DND-41 (cell line): ENCODE data around the gene DIS3L2.

Experiments used
- ATAC-seq: fragments of 200-7000 bp; cut with Tn5 transposase; 3 replicates; pipeline ENCODE4 v1.9.1; 2021; ENCODE audit warnings: low read depth; ENCODE audit not compliant: insufficient read depth
- DNase-seq: peaks from one replicate; pipeline ENCODE4 v3.0.0-alpha.2; 2020
- H2AFZ ChIP-seq: 2 replicates; pipeline ENCODE4 v1.6.0; 2012; ENCODE audit warnings: low read depth, low read length
- H3K27ac ChIP-seq: 2 replicates; pipeline ENCODE4 v1.5.1; 2012; ENCODE audit warnings: low read length, inconsistent platforms
- H3K27me3 ChIP-seq: fragments of 200-600 bp; sonication (generic); 2 replicates; pipeline ENCODE4 v1.6.0; 2012; ENCODE audit warnings: low read length, mild to moderate bottlenecking, inconsistent platforms; ENCODE audit not compliant: insufficient read depth, poor library complexity
- H3K36me3 ChIP-seq: 2 replicates; pipeline ENCODE4 v1.5.1; 2012; ENCODE audit warnings: low read length, inconsistent platforms; ENCODE audit not compliant: insufficient read depth
- H3K4me1 ChIP-seq: 2 replicates; pipeline ENCODE4 v1.5.1; 2012; ENCODE audit warnings: mild to moderate bottlenecking, low read length; ENCODE audit not compliant: insufficient read depth
- H3K4me2 ChIP-seq: 2 replicates; pipeline ENCODE4 v1.6.0; 2012; ENCODE audit warnings: mild to moderate bottlenecking, moderate library complexity, low read length, inconsistent platforms; ENCODE audit not compliant: insufficient read depth
- H3K4me3 ChIP-seq, 2 experiments: fragments of 200-600 bp in 1 of 2; shearing (Covaris generic) in 1 of 2; 2 replicates each; pipeline ENCODE4 v1.5.1; 2012 to 2016; ENCODE audit warnings: inconsistent platforms in 2 of 2, low read length in 2 of 2, mild to moderate bottlenecking in 2 of 2, low read depth in 1 of 2, moderate library complexity in 1 of 2
- H3K79me2 ChIP-seq: 2 replicates; pipeline ENCODE4 v1.6.0; 2012; ENCODE audit warnings: low read length, inconsistent platforms; ENCODE audit not compliant: insufficient read depth
- H3K9ac ChIP-seq: 2 replicates; pipeline ENCODE4 v1.6.0; 2012; ENCODE audit warnings: low read depth, mild to moderate bottlenecking, inconsistent platforms, low read length, moderate library complexity
- H3K9me3 ChIP-seq: 2 replicates; pipeline ENCODE4 v1.5.1; 2012; ENCODE audit warnings: low read length, moderate library complexity, mild to moderate bottlenecking, inconsistent platforms; ENCODE audit not compliant: insufficient read depth, severe bottlenecking
- H4K20me1 ChIP-seq: 2 replicates; pipeline ENCODE4 v1.6.0; 2012; ENCODE audit warnings: low read length; ENCODE audit not compliant: insufficient read depth
- EZH2 ChIP-seq: IDR thresholded peaks from 3 replicates; pipeline ENCODE4 v1.6.1; 2012; ENCODE audit warnings: borderline replicate concordance, low read depth, mild to moderate bottlenecking, moderate library complexity, low read length, inconsistent platforms; ENCODE audit not compliant: severe bottlenecking
- TF ChIP-seq, protein P1 (sequence below): IDR thresholded peaks from 2 replicates; pipeline ENCODE4 v1.5.1; 2012; ENCODE audit warnings: borderline replicate concordance, low read length, moderate library complexity, mild to moderate bottlenecking; ENCODE audit not compliant: poor library complexity, severe bottlenecking; ENCODE audit errors: extremely low read depth

DIS3L2 gene

DNA sequence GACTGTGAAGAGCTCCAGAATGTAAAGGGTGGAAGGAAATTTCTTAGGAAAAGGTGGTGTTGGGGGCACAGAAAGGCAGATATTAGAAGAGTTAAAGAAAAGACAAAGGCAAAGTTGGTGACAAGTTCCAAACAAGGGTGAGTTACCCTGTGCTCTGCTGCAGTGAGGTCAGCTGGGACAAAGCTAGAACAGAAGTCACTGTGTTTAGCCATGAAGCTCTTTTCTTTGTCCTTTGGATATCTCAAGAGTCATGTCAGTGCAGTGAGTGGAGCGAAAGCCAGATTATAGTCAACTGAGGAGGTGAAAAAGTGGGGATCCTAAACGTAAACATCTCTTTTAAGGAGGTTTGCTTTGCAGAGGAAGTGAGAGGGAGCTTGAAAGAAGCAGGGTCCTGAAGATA, 229.3 kb downstream of the DIS3L2 start:
- DNase-seq (no peak), ATAC-seq (no peak)
- Histone ChIP-seq H3K9ac (no peak overlapping the region), H3K4me2 (no peak overlapping the region), H3K27me3 (no peaks in the 10 kb centered on the region), H3K4me3 (no peak overlapping the region), H3K27ac (no peak overlapping the region), H3K79me2 (no peaks in the 10 kb centered on the region), H4K20me1 (no peaks in the 10 kb centered on the region), H3K4me1 (no peaks in the 10 kb centered on the region), H3K9me3 (peaks cover 5% of the 10 kb centered on the region), H3K36me3 (peaks cover 8% of the 10 kb centered on the region), H2AFZ (no peak overlapping the region)
- TF ChIP-seq EZH2 = no peak
- TF ChIP-seq, protein P1, sequence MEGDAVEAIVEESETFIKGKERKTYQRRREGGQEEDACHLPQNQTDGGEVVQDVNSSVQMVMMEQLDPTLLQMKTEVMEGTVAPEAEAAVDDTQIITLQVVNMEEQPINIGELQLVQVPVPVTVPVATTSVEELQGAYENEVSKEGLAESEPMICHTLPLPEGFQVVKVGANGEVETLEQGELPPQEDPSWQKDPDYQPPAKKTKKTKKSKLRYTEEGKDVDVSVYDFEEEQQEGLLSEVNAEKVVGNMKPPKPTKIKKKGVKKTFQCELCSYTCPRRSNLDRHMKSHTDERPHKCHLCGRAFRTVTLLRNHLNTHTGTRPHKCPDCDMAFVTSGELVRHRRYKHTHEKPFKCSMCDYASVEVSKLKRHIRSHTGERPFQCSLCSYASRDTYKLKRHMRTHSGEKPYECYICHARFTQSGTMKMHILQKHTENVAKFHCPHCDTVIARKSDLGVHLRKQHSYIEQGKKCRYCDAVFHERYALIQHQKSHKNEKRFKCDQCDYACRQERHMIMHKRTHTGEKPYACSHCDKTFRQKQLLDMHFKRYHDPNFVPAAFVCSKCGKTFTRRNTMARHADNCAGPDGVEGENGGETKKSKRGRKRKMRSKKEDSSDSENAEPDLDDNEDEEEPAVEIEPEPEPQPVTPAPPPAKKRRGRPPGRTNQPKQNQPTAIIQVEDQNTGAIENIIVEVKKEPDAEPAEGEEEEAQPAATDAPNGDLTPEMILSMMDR = no peak

DNA sequence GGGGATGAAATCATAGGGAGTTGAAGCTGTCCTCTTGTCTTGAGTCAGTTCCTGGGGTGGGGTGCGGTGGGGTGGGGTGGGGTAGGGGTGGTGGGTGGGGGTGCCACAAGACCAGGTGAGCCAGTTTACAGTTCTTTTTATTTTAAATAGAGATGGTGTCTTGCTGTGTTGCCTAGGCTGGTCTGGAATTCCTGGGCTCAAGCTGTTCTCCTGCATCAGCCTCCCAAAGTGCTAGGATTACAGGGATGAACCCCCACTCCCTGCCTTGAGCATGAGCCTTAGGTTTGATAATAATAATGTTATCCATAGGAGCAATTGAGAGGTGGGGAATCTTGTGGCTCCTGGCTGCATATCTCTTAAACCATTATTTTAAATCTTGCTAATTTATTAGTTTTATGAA, 234.0 kb downstream of the DIS3L2 start:
- Histone ChIP-seq H4K20me1 (no peaks in the 10 kb centered on the region), H3K27ac (no peak overlapping the region), H3K36me3 (peaks cover 16% of the 10 kb centered on the region), H3K9ac (no peak overlapping the region), H3K4me2 (no peak overlapping the region), H3K79me2 (no peaks in the 10 kb centered on the region), H2AFZ (no peak overlapping the region), H3K9me3 (peaks cover 5% of the 10 kb centered on the region), H3K4me1 (no peaks in the 10 kb centered on the region), H3K27me3 (no peaks in the 10 kb centered on the region), H3K4me3 (no peak overlapping the region)
- no peak for DNase-seq
- ATAC-seq = no peak
- TF ChIP-seq, protein P1 = no peak
- no peak for TF ChIP-seq EZH2

DNA sequence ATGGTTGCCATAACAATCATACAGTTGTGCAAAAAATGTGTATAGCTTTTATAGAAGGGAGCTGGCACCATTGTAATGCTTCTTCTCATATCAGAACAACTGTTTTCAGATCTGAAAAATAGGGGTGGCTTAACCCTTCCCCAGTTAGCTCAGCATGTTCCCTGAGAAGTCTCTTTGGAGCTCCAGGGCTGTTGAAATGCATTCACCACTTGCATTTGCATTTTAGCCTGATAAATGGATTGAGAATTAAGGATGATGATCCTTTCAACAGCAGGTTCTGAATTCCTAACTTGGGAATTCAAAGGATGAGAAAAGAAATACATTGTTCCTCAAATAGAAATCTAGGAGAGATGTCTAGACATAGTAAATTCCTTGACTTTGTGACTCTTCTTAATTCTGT, 235.3 kb downstream of the DIS3L2 start:
- H3K27ac ChIP-seq = no peak overlapping the region
- H3K9ac ChIP-seq = no peak overlapping the region
- TF ChIP-seq, protein P1 = no peak
- TF ChIP-seq EZH2 = no peak
- H3K4me3 ChIP-seq = no peak overlapping the region
- H2AFZ ChIP-seq = no peak overlapping the region
- H3K27me3 ChIP-seq = no peaks in the 10 kb centered on the region
- no peak overlapping the region for H3K4me2 ChIP-seq
- H4K20me1 ChIP-seq = no peaks in the 10 kb centered on the region
- H3K79me2 ChIP-seq = no peaks in the 10 kb centered on the region
- peaks cover 5% of the 10 kb centered on the region for H3K9me3 ChIP-seq
- DNase-seq (no peak), ATAC-seq (no peak)
- peaks cover 16% of the 10 kb centered on the region for H3K36me3 ChIP-seq
- H3K4me1 ChIP-seq = no peaks in the 10 kb centered on the region

DNA sequence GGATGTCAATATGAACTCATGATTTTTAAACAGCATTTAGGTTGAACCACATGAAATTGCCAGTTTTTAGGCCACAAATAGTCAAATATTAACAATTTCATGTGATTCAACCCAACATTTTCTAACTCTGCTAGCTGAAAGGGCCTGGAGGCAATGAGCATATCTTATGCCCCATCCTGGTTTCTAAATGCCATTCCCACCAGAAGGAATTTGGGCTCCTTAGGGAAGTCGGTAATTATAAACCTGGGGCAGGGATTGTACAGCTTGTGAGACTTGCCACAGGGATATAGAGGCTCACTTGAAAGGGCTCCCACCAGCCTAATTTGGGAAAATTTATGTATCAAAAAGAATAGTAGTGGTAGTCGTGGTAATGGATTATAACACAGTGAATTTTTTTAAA, 238.7 kb downstream of the DIS3L2 start:
- Histone ChIP-seq H3K27me3 (no peaks in the 10 kb centered on the region), H3K4me3 (no peak overlapping the region), H3K27ac (no peak overlapping the region), H3K4me2 (no peak overlapping the region), H3K36me3 (peaks cover 14% of the 10 kb centered on the region), H2AFZ (no peak overlapping the region), H3K9me3 (no peaks in the 10 kb centered on the region), H3K9ac (no peak overlapping the region), H3K4me1 (no peaks in the 10 kb centered on the region), H3K79me2 (no peaks in the 10 kb centered on the region), H4K20me1 (no peaks in the 10 kb centered on the region)
- DNase-seq (no peak), ATAC-seq (no peak)
- TF ChIP-seq, protein P1 = no peak
- no peak for TF ChIP-seq EZH2
